ENCODE data around the gene ABCC4.

Gene ABCC4

DNA sequence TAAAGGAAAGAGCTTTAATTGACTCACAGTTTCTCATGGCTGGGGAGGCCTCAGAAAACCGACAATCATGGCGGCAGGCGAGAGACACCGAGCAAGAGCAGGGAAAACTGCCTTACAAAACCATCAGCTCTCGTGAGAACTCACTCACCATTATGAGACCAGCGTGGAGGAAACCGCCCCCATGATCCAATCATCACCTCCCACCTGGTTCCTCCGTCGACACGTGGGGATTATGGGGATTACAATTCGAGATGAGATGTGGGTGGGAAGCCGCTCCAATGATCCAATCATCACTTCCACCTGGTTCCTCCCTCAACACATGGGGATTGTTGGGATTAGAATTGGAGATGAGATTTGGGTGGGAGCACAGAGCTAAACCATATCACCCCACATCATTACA is 293.9 kb downstream of the ABCC4 start:
- TF ChIP-seq, protein P1, sequence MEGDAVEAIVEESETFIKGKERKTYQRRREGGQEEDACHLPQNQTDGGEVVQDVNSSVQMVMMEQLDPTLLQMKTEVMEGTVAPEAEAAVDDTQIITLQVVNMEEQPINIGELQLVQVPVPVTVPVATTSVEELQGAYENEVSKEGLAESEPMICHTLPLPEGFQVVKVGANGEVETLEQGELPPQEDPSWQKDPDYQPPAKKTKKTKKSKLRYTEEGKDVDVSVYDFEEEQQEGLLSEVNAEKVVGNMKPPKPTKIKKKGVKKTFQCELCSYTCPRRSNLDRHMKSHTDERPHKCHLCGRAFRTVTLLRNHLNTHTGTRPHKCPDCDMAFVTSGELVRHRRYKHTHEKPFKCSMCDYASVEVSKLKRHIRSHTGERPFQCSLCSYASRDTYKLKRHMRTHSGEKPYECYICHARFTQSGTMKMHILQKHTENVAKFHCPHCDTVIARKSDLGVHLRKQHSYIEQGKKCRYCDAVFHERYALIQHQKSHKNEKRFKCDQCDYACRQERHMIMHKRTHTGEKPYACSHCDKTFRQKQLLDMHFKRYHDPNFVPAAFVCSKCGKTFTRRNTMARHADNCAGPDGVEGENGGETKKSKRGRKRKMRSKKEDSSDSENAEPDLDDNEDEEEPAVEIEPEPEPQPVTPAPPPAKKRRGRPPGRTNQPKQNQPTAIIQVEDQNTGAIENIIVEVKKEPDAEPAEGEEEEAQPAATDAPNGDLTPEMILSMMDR (IDR thresholded peaks at IDR 0.05; ENCODE audit: low read depth, low read length, missing control alignments) = no peak
- in situ Hi-C loops (cut with HindIII; ENCODE audit: low sequenced_read_pairs) = no loop called here
- DNase-seq (ENCODE audit: low read depth) = no peak
- H3K4me3 ChIP-seq (ENCODE audit: low read depth, low read length) = no peak overlapping the region

DNA sequence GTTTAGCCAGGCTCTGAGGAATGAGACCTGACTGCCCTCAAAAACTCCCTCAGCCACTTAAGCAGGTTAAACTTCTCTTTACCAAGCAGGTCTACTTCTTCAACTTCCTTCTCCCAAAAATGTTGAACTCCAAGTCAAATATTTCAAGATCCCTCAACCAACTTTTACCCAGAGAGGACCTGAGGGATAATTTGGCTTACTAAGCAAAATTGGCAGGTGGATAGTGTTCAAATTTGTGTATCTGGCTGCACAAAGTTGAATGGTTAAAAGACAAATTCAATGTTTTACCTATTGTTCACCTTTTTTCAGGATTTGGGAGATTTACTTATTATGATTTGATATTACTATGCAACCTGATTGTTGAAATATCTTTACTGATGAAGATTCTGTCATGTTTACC is 296.0 kb downstream of the ABCC4 start:
- in situ Hi-C loops (cut with HindIII; ENCODE audit: low sequenced_read_pairs) = no loop called here
- no peak for DNase-seq (ENCODE audit: low read depth)
- no peak overlapping the region for H3K4me3 ChIP-seq (ENCODE audit: low read depth, low read length)
- TF ChIP-seq, protein P1 (IDR thresholded peaks at IDR 0.05; ENCODE audit: low read depth, low read length, missing control alignments) = no peak

DNA sequence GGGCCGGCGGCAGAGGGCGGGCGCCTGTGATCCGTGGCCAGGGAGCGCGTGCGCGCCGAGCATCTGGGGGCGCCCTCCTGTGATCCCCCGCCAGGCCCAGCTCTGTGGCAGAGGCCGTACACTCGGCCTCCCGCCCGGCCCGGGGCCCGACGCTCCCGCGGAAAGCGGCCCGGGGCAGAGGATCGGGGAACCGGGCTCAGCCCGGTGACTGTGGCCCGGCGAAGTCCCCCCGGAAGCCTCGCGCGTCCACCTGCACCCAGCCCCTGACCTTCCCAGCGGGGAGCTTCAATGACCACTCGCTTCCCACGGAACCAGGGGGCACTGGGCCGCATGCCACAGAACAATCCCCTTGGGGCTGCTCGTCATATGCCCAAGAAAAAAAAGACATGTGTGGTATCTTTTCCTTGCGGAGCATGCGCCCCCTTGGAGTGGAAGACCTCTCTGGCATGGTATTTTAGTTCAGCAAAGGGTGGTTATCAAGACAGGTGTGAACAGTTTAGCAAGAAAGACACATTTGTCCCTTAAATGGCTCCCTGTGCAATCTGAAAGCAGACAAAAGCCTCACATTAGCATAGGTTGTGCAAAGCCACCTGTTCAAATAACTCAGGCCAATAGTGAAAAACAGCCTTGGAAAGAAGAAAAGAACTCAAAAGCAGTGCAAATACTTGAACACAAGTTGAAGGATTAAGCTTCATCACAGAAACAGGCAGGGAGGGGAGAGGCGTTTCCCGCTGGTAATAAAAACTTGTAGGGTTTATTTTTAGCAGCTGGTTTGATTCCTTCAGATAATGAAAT is 298.0 kb downstream of the ABCC4 start:
- TF ChIP-seq, protein P1 (IDR thresholded peaks at IDR 0.05; ENCODE audit: low read depth, low read length, missing control alignments) = peak; percentile 0
- H3K4me3 ChIP-seq (ENCODE audit: low read depth, low read length) = peak overlapping the region; percentile 33
- in situ Hi-C loops (cut with HindIII; ENCODE audit: low sequenced_read_pairs) = loop anchor here (5.0 kb wide), 1 partner anchor 61 kb away; no protein-coding TSS in a partner anchor
- no peak for DNase-seq (ENCODE audit: low read depth)

DNA sequence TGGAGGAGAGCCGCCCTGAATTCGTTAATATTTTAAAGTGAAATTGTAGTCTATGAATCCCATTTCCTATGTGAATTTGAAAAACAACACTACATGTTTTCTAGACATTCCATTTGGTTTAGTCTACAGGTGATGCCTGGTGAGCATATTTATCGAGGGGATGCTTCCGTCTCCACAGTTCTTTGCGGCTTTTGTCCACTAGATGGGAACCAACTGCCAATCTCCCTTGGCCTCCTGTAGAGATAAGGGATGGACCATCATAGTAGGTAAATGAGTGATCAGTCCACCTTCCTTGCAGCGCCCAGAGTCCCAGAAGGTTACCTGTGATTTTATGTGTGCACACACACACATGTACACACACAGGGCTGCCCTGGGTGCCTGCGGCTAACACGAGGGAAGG is 299.1 kb downstream of the ABCC4 start:
- no peak overlapping the region for H3K4me3 ChIP-seq (ENCODE audit: low read depth, low read length)
- in situ Hi-C loops (cut with HindIII; ENCODE audit: low sequenced_read_pairs) = loop anchor here (5.0 kb wide), 1 partner anchor 60 kb away; no protein-coding TSS in a partner anchor
- TF ChIP-seq, protein P1 (IDR thresholded peaks at IDR 0.05; ENCODE audit: low read depth, low read length, missing control alignments) = no peak
- DNase-seq (ENCODE audit: low read depth) = no peak

DNA sequence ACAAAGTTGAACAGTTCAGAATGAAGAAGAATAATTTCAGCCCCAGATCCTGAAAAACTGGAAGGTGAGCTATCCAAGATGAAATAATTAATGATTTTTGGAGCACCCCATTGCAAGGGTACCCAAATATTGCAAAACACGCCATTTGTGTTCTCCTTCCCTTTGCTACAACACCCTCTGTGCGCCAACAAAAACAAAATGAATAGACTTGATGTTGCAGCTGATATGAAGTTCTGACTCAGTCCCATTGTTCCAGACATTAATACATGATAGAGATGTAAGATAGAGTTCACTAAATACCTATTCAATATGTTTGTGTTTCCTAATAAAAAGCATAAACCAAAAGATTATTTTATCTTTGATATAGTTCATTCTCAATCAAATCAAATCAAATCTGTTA is 301.4 kb downstream of the ABCC4 start:
- in situ Hi-C loops (cut with HindIII; ENCODE audit: low sequenced_read_pairs) = loop anchor here (5.0 kb wide), 1 partner anchor 58 kb away; no protein-coding TSS in a partner anchor
- DNase-seq (ENCODE audit: low read depth) = no peak
- TF ChIP-seq, protein P1 (IDR thresholded peaks at IDR 0.05; ENCODE audit: low read depth, low read length, missing control alignments) = no peak
- no peak overlapping the region for H3K4me3 ChIP-seq (ENCODE audit: low read depth, low read length)

DNA sequence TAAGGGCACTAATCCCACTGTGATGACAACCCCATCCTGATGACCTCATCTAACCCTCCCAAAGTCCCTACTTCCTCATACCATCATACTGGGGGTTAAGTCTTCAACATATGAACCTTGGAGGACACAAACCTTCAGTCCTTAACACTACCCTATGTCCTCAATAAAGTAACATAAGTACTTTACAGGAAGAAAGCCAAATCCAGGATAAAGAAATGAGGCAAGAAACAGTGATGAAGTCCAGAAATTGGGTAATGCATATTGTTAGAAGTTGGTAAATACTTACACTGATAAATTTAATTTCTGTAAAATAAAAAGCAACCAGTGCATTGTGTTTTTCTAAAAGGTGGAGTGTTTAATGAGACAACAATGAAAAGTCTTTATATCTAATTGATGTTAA is 304.1 kb downstream of the ABCC4 start:
- in situ Hi-C loops (cut with HindIII; ENCODE audit: low sequenced_read_pairs) = no loop called here
- H3K4me3 ChIP-seq (ENCODE audit: low read depth, low read length) = no peak overlapping the region
- TF ChIP-seq, protein P1 (IDR thresholded peaks at IDR 0.05; ENCODE audit: low read depth, low read length, missing control alignments) = no peak
- DNase-seq (ENCODE audit: low read depth) = no peak
